HEK293 (cell line): ENCODE results near the gene CNOT8.

Experiments used
- CTCF ChIA-PET: fragments of 350-600 bp; formaldehyde crosslinking; extraction: SDS; loops from one replicate; lab custom pipeline; 2021; ENCODE audit warnings: antibody characterized with exemption; lab: Yijun Ruan, JAX
- POLR2A ChIA-PET: fragments of 300-600 bp; formaldehyde crosslinking; extraction: SDS; loops from one replicate; lab custom pipeline; 2020; ENCODE audit warnings: antibody characterized with exemption, inconsistent platforms; lab: Yijun Ruan, JAX
- H3K27ac ChIP-seq: fragments of 200-500 bp; sonication (Bioruptor generic); 2 replicates; pipeline ENCODE4 v1.5.1; 2014; ENCODE audit warnings: low read depth, low read length, control low read depth, inconsistent platforms; ENCODE audit errors: extremely low read depth
- H3K36me3 ChIP-seq, 2 experiments: fragments of 200-500 bp in 1 of 2; sonication (Bioruptor generic) in 1 of 2; 1 replicate in 1 of 2; 2 replicates in 1 of 2; pipeline ENCODE4 v1.5.1; 2014 to 2017; ENCODE audit warnings: inconsistent platforms in 2 of 2, low read length in 2 of 2; ENCODE audit not compliant: control insufficient read depth in 2 of 2, insufficient read depth in 1 of 2
- H3K4me1 ChIP-seq: fragments of 200-500 bp; sonication (Bioruptor generic); 2 replicates; pipeline ENCODE4 v1.5.1; 2014; ENCODE audit warnings: mild to moderate bottlenecking, low read length, inconsistent platforms; ENCODE audit not compliant: control insufficient read depth, insufficient read depth
- H3K4me3 ChIP-seq: 2 replicates; pipeline ENCODE4 v1.5.1; 2011; ENCODE audit warnings: low read depth, mild to moderate bottlenecking, control low read depth, low read length, moderate library complexity
- H3K9me3 ChIP-seq: fragments of 200-500 bp; sonication (Bioruptor generic); 2 replicates; pipeline ENCODE4 v1.5.1; 2014; ENCODE audit warnings: low read depth, low read length, inconsistent platforms; ENCODE audit not compliant: control insufficient read depth, insufficient read depth
- FEZF1 ChIP-seq: fragments of 450-650 bp; formaldehyde crosslinking; IDR thresholded peaks from 2 replicates; pipeline ENCODE4 v1.5.1; 2016; ENCODE audit warnings: missing biosample characterization, missing genetic modification characterization
- SCRT1 ChIP-seq: fragments of 450-650 bp; formaldehyde crosslinking; IDR thresholded peaks from 2 replicates; pipeline ENCODE4 v1.5.1; 2016; ENCODE audit warnings: missing biosample characterization, missing genetic modification characterization, borderline replicate concordance
- TCF7L2 ChIP-seq: IDR thresholded peaks from 2 replicates; pipeline ENCODE4 v1.6.1; 2011; ENCODE audit warnings: low read depth, mild to moderate bottlenecking, inconsistent platforms, low read length, moderate library complexity, borderline replicate concordance
- WT1 ChIP-seq: fragments of 450-650 bp; formaldehyde crosslinking; IDR thresholded peaks from 2 replicates; pipeline ENCODE4 v1.5.1; 2016; ENCODE audit warnings: missing biosample characterization, missing genetic modification characterization
- ZBTB21 ChIP-seq: fragments of 450-650 bp; formaldehyde crosslinking; IDR thresholded peaks from 2 replicates; pipeline ENCODE4 v1.5.1; 2017; ENCODE audit warnings: missing biosample characterization, missing genetic modification characterization
- ZBTB7A ChIP-seq: fragments of 450-650 bp; formaldehyde crosslinking; IDR thresholded peaks from 2 replicates; pipeline ENCODE4 v1.5.1; 2016; ENCODE audit warnings: low read depth, missing biosample characterization, missing genetic modification characterization
- ZNF26 ChIP-seq: fragments of 450-650 bp; formaldehyde crosslinking; IDR thresholded peaks from 2 replicates; pipeline ENCODE4 v1.5.1; 2016; ENCODE audit warnings: missing biosample characterization, missing genetic modification characterization
- ZNF404 ChIP-seq: fragments of 450-650 bp; formaldehyde crosslinking; IDR thresholded peaks from 2 replicates; pipeline ENCODE4 v1.5.1; 2017; ENCODE audit warnings: missing biosample characterization, missing genetic modification characterization
- ZNF596 ChIP-seq: fragments of 450-650 bp; IDR thresholded peaks from 2 replicates; pipeline ENCODE4 v1.5.0; 2018; ENCODE audit warnings: missing biosample characterization, mild to moderate bottlenecking, missing genetic modification characterization, moderate library complexity
- ZNF600 ChIP-seq: fragments of 450-650 bp; formaldehyde crosslinking; IDR thresholded peaks from 2 replicates; pipeline ENCODE4 v1.5.1; 2016; ENCODE audit warnings: missing biosample characterization, missing genetic modification characterization
- ZNF621 ChIP-seq: fragments of 450-650 bp; formaldehyde crosslinking; IDR thresholded peaks from 2 replicates; pipeline ENCODE4 v1.5.1; 2017; ENCODE audit warnings: missing biosample characterization, missing genetic modification characterization
- ZNF626 ChIP-seq: fragments of 450-650 bp; sonication (Bioruptor Pico); formaldehyde crosslinking; IDR thresholded peaks from 2 replicates; pipeline ENCODE4 v1.5.1; 2018; ENCODE audit warnings: missing biosample characterization, missing genetic modification characterization, inconsistent platforms
- ZNF692 ChIP-seq: fragments of 450-650 bp; formaldehyde crosslinking; IDR thresholded peaks from 2 replicates; pipeline ENCODE4 v1.5.1; 2016; ENCODE audit warnings: missing biosample characterization, missing genetic modification characterization

The CNOT8 gene

GRCh38 chr5:154842689-154843530 is 15.5 kb upstream of the CNOT8 start:
- Histone ChIP-seq H3K36me3 (no peaks in the 10 kb centered on the region; a peak in 1 of 3 replicates), H3K4me3 (no peak overlapping the region), H3K9me3 (no peaks in the 10 kb centered on the region), H3K4me1 (peaks cover 3% of the 10 kb centered on the region; the same call in 1 of the 2 replicates), H3K27ac (no peak overlapping the region)
- POLR2A ChIA-PET = interaction anchor here (1.0 to 1.5 kb wide), 2 partner anchors 15 to 21 kb away, joined by 4 read pairs; partner anchors contain the start of gene CNOT8
- no peak for TF ChIP-seq ZNF626 (tag by site-specific recombination)
- TF ChIP-seq ZNF621 (tag by site-specific recombination) = no peak
- no peak for TF ChIP-seq ZNF596 (tag by site-specific recombination)
- no peak for TF ChIP-seq ZNF692
- no peak for TF ChIP-seq WT1 (tag by site-specific recombination)
- TF ChIP-seq SCRT1 (tag by site-specific recombination) = no peak
- TF ChIP-seq ZNF404 (tag by site-specific recombination) = no peak
- 0 out of 2 replicates have a peak, but pooled peaks have one; percentile 17 for TF ChIP-seq FEZF1
- TF ChIP-seq TCF7L2 = 0 out of 2 replicates have a peak, but pooled peaks have one; percentile 30
- TF ChIP-seq ZBTB7A (tag by site-specific recombination) = no peak
- CTCF ChIA-PET = interaction anchor here (0.6 to 0.9 kb wide), 3 partner anchors 8 to 159 kb away, joined by 3 read pairs; no protein-coding TSS in a partner anchor

- POLR2A ChIA-PET = interaction anchor here (0.7 to 1.8 kb wide), 2 partner anchors 10 to 14 kb away, joined by 3 to 4 read pairs; partner anchors contain the start of gene CNOT8
- H3K4me1 ChIP-seq = peaks cover 3% of the 10 kb centered on the region; the same call in 1 of the 2 replicates
- H3K36me3 ChIP-seq = no peaks in the 10 kb centered on the region; a peak in 1 of 3 replicates
- H3K4me3 ChIP-seq = no peak overlapping the region
- TF ChIP-seq ZBTB21 (tag by site-specific recombination) (no peak), FEZF1 (peak; percentile 20; the same call in 1 of the 2 replicates)
- no peak overlapping the region for H3K27ac ChIP-seq
- no peaks in the 10 kb centered on the region for H3K9me3 ChIP-seq
- CTCF ChIA-PET = interaction anchor here (0.6 to 0.8 kb wide), 3 partner anchors 122 to 291 kb away, joined by 3 to 4 read pairs (median 3); no protein-coding TSS in a partner anchor
Measured at GRCh38 chr5:154844809-154845208, 13.6 kb upstream of the CNOT8 start.

- CTCF ChIA-PET = interaction anchor here (0.6 to 1.0 kb wide), 3 partner anchors 20 to 199 kb away, joined by 3 read pairs; no protein-coding TSS in a partner anchor
- H3K4me1 ChIP-seq = peaks cover 7% of the 10 kb centered on the region; the same call in 1 of the 2 replicates
- TF ChIP-seq ZNF26 (tag by site-specific recombination) (no peak), ZNF600 (tag by site-specific recombination) (peak; percentile 52; the same call in 1 of the 2 replicates)
- TF ChIP-seq, all 188 proteins: peak for 1
- no peaks in the 10 kb centered on the region; a peak in 1 of 3 replicates for H3K36me3 ChIP-seq
- H3K27ac ChIP-seq = no peak overlapping the region
- H3K4me3 ChIP-seq = no peak overlapping the region
- H3K9me3 ChIP-seq = no peaks in the 10 kb centered on the region
- POLR2A ChIA-PET = interaction anchor here (0.9 kb wide), 1 partner anchor 14 kb away, joined by 3 read pairs; no protein-coding TSS in a partner anchor
Measured at GRCh38 chr5:154849264-154849785, 9.1 kb upstream of the CNOT8 start.
